HG03039 (cell line): ENCODE results near the gene VAV1.
"Not testable (repeated sequence)": the region's sequence is repeated elsewhere in the genome, so short reads cannot be mapped to it uniquely, and the experiment has no call there.

Experiments used
- ATAC-seq: cut with Tn5 transposase; IDR thresholded peaks from one replicate; pipeline ENCODE4 v1.9.1; 2021; ENCODE audit warnings: mild to moderate bottlenecking, moderate library complexity; ENCODE audit not compliant: unreplicated experiment

Gene VAV1

GRCh38 chr19:6737284-6737872, 35.1 kb upstream of the VAV1 start, which contains the start of gene GPR108:
GPR108 (minus strand) TSS chr19:6737580; CDS start chr19:6737576, 4 bp downstream.
- peak; percentile 60 for ATAC-seq

DNA sequence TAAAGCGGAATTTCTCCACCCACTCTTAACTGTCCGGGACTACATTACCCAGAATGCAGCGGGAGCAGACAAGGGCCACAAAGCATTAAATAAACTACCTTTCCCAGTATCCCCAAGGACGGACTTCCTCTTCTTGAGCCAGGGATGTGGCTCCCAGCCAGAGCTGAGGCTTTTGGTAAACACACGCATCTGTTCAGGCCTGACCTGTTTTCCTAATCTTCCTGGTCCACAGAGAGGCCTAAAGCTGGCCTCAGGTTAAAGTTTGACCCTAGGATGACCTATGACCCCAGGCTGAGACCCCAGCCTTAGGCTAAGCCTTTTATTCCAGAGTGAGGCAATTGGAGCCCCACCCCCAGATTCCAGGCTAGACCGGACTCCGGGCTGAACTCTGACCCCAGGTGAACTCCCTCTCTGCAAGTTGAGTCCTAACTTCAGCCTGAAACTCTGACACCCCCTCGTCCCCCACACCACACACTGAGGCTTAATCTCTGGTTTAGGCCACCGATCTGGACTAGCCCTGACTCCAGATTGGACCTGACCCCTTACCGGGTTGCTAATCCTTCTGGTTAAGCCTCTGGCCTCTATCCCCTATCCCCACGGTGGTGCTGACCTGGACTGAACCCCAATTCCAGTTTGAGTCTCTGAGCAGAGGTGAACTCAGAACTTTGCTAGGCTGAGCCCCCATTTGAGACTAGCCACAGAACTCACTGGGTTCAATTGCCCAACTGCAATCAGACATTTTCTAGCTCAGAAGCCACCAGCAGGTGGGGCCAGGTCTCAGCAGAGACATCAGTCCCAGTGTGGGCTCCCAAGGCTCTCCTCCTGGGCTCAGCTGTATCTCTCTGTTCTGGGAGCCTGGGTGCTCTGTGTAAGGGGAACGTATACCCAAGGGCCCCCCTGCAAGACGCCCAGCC, 34.4 kb upstream of the VAV1 start:
- no peak for ATAC-seq

- ATAC-seq: no peak
Measured at GRCh38 chr19:6738787-6739389, 33.6 kb upstream of the VAV1 start.

- no peak for ATAC-seq
Measured at GRCh38 chr19:6739390-6739882, 33.1 kb upstream of the VAV1 start, which contains the start of gene TRIP10. TRIP10 (plus strand) TSS chr19:6739680; CDS start chr19:6739762, 82 bp downstream.

DNA sequence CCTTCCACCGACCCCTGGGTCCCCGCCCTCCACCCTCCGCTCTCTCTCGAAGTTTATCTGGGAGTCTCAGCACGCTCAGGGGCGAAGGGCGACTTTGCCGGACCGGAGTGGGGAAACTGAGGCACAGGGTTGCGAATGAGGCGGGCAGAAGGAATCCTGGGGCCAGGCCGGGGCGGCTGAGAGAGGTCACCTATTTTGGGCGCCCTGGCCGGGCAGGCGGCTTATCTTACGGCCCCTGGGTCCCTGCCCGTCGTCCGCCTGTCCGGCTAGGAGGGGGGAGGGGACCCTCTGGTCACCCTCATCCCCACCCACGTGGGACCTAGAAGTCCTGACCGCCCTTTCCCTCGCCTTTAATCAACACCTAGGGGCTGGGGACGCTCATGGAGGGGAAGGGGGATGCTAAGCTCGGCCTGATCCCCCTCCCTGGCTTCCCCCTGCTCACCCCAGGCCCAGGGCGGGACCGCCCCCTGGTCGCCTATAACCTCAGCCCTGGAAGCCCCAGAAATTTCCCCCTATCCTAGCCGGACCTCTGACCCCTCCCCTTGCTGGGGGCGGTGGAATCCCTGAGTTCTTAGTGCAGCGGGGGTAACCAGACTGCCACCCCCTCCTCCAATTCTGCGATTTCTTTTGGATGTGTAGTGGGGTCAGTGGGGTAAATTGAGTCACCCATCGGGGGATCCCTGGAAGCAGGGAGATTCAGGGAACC, 32.5 kb upstream of the VAV1 start:
- no peak for ATAC-seq

DNA sequence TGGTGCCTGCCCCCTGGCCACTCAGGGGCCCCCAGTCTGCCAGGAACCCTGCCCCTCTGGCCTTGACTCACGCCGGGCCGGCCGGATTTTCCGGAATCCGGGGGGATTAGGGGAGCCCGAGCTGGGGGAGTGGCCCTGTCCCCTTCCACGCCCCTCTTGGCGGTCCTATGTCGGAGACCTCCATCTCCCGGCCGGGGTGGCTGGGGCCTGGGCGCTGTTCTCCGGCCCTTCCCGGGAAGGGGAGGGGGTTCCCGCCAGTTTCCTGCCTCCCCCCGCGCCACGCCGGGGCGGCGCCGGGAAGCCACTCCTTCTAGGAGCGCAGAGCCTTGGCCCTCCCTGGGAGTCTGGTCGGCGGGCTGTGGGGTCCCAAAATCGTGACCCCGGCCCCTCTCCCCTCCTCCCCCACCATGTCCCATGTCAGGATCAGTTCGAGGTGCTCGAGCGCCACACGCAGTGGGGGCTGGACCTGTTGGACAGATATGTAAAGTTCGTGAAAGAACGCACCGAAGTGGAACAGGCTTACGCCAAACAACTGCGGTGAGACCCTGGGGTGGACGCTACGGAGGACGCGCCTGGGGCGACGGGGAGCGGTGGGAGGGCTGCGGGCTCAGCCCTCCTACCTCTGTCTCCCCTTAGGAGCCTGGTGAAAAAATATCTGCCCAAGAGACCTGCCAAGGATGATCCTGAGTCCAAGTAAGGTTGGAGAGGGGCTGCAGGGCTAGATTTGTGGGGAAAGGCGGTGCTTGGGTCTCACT, 31.7 kb upstream of the VAV1 start:
- no peak for ATAC-seq

DNA sequence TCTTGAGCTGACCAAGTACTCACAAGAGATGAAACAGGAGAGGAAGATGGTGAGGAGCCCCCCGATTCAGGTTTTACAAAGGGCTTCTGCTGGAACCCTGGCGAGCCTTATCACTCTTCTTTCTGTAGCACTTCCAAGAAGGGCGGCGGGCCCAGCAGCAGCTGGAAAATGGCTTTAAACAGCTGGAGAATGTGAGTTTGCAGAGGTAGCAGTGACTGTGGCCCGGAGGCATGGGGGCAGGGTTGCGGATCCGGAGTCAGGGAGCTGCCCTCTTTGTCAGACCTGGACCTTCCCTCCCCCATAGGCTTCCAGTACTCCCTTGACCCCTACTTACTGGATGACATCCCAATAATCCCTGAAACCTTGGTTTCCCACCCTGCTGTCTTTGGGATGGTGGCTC, 29.4 kb upstream of the VAV1 start:
- no peak for ATAC-seq

GRCh38 chr19:6743714-6744380, 28.7 kb upstream of the VAV1 start:
- no peak for ATAC-seq

DNA sequence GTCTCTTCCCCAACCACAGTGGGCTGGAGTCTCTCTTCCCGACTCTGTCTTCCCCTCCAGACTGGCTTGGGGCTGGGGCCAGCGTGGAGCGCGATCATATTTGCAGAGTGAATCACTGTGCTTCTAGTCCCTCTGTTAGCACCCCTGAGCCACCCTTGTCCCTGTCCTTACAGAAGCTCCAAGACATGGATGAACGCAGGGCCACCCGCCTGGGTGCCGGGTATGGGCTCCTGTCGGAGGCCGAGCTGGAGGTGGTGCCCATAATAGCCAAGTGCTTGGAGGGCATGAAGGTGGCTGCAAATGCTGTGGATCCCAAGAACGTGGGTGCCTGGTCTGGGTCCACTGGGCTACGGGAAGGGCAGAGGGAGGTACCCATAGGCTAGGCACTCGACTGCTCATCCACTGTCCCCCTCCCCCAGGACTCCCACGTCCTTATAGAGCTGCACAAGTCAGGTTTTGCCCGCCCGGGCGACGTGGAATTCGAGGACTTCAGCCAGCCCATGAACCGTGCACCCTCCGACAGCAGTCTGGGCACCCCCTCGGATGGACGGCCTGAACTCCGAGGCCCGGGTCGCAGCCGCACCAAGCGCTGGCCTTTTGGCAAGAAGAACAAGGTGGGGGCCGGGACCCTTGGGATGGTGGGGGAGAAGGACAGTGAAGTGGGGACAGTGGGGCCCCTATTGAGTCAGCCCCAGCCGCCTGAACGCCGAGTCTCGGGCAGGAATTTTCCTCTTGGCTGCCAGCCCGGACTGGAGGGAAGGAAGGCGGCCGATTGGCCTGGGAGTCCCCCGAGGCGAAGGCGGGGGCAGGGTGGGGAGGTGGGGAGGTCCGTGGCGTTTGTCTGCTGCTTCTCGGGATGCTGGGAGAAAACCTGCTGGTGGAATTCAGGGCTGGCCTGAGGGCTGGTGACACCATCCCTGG, 27.9 kb upstream of the VAV1 start:
- ATAC-seq: no peak

GRCh38 chr19:6745965-6746364, 26.5 kb upstream of the VAV1 start:
- no peak for ATAC-seq

DNA sequence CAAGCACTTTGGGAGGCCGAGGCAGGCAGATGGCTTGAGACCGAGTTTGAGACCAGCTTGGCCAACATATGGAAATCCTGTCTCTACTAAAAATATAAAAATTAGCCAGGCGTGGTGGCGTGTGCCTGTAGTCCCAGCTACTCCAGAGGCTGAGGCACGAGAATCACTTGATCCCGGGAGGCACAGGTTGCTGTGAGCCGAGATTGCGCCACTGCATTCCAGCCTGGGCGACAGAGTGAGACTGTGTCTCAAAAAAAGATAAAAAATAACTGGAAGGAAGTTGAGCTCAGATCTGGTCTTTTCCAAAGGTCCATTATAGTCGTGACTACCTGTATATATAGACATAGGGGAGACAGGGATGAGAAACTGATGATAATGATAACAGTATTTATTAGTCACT, 24.0 kb upstream of the VAV1 start:
- ATAC-seq: not testable (repeated sequence)

GRCh38 chr19:6750062-6750461, 22.4 kb upstream of the VAV1 start:
- no peak for ATAC-seq

DNA sequence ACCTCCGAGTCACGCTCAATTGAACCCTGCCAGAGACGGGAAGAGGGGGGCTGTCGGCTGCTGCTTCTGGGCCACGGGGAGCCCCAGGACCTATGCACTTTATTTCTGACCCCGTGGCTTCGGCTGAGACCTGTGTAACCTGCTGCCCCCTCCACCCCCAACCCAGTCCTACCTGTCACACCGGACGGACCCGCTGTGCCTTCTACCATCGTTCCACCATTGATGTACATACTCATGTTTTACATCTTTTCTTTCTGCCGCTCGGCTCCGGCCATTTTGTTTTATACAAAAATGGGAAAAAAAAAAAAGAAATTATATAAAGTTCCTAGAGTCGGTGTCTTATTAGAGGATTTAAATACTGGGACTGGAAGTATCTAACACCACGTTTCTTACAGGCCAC, 21.3 kb upstream of the VAV1 start:
- no peak for ATAC-seq

- ATAC-seq: no peak
Measured at GRCh38 chr19:6752256-6753177, 20.0 kb upstream of the VAV1 start.

DNA sequence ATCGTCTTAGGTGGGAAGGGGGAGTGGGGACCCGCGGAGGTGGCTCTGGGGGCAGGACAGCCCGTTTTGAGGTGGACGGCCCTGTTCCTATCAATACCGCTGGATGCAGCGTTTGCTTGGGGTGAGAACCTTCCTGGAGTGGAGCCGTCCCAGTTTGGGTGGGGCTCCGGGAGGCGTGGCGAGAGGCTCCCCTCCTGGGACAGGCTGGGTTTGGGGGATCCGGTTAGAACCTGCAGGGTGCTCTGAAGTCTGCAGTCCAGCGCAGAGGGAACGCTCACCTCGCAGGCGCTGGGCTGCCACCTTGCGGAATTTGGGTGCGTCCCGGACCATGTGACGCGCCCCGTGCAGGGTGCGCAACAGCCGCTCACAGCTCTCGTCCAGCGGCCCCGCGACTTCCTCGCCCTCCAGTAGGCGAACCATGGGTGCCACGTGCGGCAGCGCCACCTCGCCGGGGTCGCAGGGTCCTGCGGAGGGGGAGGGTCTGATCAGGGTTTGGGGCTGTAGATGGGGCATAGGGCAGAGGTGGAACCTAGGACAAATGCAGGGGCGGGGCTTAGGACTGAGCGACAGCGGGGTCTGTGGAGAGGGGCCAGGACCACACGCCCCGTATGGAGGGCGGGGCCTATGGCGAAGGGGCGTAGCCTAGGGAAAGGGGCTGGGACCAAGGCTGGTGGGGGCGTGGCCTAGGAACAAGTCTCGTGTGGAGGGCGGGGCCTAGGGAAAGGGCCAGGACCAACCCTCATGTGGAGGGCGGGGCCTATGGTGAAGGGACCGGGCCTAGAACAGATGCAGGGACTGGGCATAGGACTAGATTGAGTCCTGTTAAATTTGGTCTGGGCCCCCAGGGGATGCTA, 19.1 kb upstream of the VAV1 start:
- ATAC-seq: peak; percentile 71

GRCh38 chr19:6754136-6754535, 18.4 kb upstream of the VAV1 start:
- ATAC-seq: no peak
